Cardiac muscle cell (in vitro differentiated cells and primary cell): ENCODE measurements around the gene ARL5A. TPM values are rescaled to one million over a fixed set of nuclear protein-coding genes. Genes with fewer than 3 reads are reported as not detected.

Source experiments
- DNase-seq, 2 donors: peaks; one replicate each; pipeline versions ENCODE4 v3.0.0 to v3.0.0-alpha.2; 2010 to 2017; ENCODE audit warnings: low read depth in 1 of 2, low spot score in 1 of 2
- H3K27ac ChIP-seq: fragments of 200-600 bp; sonication (generic); 2 replicates; pipeline ENCODE4 v1.5.1; 2016
- H3K27me3 ChIP-seq: fragments of 200-600 bp; sonication (generic); 2 replicates; pipeline ENCODE4 v1.6.0; 2016; ENCODE audit warnings: control low read depth
- H3K36me3 ChIP-seq: fragments of 200-600 bp; sonication (generic); 2 replicates; pipeline ENCODE4 v1.5.1; 2016; ENCODE audit warnings: control low read depth
- H3K4me1 ChIP-seq: fragments of 200-600 bp; sonication (generic); 2 replicates; pipeline ENCODE4 v1.8.1; 2017; ENCODE audit warnings: low read depth, mild to moderate bottlenecking, mixed run types
- H3K4me3 ChIP-seq: fragments of 200-600 bp; sonication (generic); 2 replicates; pipeline ENCODE4 v1.5.1; 2016; ENCODE audit warnings: mild to moderate bottlenecking
- H3K9me3 ChIP-seq: fragments of 200-600 bp; sonication (generic); 2 replicates; pipeline ENCODE4 v1.5.1; 2017; ENCODE audit warnings: low read depth, mild to moderate bottlenecking, control low read depth
- polyA plus RNA-seq: library from polyadenylated mRNA; unstranded; fragments of >200 nt; fragmentation: Nextera tagmentation; extraction: Ambion mirVana; gene quantifications from 2 replicates; pipeline ENCODE4 v1.2.1, GENCODE V29; 2016
- total RNA-seq: library from RNA; depleted of rRNA; stranded (reverse); fragments of >200 nt; gene quantifications from 2 replicates; pipeline ENCODE4 v1.2.3, GENCODE V29; 2016
- TF ChIP-seq, protein P1 (sequence below): IDR thresholded peaks from 2 replicates; pipeline ENCODE4 v1.5.1; 2012; ENCODE audit warnings: low read depth, mild to moderate bottlenecking, low read length

ARL5A gene
- total and polyA plus RNA-seq, 2 experiments from 2014 or later: 26.7 to 48.0 TPM

DNA sequence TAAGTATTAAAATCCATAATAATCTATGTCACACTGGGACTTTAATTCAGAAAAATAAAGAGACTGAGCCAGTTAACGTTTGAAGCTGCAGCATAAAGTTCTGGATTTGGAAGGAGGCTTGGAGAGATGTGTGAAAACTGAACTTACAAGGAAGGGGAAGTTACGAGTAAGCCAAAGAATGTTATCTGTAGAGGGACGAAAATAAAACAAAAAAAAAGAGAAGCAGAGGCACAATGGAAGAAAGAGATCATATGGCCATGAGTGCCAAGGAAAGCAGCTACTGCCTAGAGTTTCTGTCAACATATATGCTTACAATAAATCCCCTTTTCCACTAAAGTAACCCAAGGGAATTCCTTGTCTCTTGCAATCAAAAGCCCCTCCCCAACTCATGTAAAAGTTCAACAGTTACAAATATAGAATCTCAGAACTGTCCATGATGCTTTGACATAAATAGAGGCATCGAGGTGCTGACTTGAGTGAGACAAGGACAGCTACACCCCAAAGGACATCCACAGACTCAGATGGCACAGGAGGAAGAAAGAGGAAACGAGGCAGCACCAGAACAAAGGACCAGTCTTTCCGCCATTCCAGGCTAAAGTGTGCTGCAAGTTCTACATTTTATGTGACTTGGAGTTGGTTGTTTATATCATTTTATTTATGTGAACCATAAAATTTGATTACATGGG is 16.1 kb upstream of the ARL5A start:
- Histone ChIP-seq H3K9me3 (no peaks in the 10 kb centered on the region), H3K36me3 (no peaks in the 10 kb centered on the region), H3K4me3 (no peak overlapping the region), H3K27me3 (no peaks in the 10 kb centered on the region), H3K27ac (no peak overlapping the region), H3K4me1 (peaks cover 8% of the 10 kb centered on the region)
- peak in 1 of 2 donors; percentile 34 for DNase-seq
- TF ChIP-seq, protein P1, sequence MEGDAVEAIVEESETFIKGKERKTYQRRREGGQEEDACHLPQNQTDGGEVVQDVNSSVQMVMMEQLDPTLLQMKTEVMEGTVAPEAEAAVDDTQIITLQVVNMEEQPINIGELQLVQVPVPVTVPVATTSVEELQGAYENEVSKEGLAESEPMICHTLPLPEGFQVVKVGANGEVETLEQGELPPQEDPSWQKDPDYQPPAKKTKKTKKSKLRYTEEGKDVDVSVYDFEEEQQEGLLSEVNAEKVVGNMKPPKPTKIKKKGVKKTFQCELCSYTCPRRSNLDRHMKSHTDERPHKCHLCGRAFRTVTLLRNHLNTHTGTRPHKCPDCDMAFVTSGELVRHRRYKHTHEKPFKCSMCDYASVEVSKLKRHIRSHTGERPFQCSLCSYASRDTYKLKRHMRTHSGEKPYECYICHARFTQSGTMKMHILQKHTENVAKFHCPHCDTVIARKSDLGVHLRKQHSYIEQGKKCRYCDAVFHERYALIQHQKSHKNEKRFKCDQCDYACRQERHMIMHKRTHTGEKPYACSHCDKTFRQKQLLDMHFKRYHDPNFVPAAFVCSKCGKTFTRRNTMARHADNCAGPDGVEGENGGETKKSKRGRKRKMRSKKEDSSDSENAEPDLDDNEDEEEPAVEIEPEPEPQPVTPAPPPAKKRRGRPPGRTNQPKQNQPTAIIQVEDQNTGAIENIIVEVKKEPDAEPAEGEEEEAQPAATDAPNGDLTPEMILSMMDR: no peak

DNA sequence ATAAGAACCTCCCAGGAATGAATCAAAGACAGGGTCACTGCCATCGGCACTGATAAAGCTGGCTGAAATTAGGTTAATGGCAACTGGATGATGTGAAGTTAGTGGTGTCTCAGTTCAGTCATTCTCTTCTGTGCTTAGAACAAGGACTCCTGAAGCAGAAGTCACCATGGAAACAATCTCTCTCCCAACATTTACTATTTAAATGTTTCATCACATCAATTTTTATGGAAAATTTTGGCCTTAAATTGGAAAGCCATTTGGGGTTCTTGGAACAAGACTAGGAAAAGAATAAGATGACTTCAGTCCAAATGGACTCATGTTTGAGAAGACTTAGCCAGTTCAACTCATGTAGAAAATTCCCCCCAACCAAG is 15.5 kb upstream of the ARL5A start:
- Histone ChIP-seq H3K9me3 (no peaks in the 10 kb centered on the region), H3K4me3 (no peak overlapping the region), H3K4me1 (peaks cover 8% of the 10 kb centered on the region), H3K36me3 (no peaks in the 10 kb centered on the region), H3K27ac (no peak overlapping the region), H3K27me3 (no peaks in the 10 kb centered on the region)
- DNase-seq: no peak
- TF ChIP-seq, protein P1: no peak

DNA sequence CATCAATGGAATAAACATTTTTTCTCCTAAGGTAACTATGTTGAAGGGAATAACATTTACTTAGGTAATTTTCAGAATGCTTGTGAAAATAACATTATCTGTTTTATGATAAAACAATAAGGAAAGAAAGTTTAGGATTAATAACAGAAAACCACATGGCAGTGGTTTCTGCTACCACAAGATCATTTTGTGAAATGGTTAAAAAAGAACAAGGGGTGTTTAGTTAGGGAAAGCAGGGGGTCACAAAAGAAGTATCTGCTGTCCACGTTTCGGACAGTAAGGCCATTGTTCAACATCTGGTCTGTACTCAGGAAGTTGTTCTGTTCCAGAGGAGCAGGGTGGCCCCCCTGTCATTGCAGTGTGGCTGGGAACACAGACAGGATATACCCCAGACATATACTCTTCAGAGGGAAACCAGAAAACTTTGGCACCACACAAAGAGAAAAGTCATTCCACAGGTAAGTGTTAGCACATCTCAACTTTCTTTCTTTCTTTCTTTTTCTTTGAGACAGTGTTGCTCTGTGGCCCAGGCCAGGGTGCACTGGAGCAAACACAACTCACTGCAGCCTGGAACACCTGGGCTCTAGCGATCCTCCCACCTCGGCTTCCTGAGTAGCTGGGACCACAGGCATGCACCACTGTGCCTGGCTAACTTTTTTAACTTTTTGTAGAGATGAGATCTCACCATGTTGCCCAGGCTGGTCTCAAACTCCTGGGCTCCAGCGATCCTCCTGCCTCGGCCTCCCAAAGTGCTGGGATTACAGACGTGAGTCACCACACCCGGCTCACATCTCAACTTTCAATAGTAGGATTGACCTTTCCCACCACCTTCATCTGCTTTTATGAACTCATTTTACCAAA is 14.8 kb upstream of the ARL5A start:
- Histone ChIP-seq H3K27ac (no peak overlapping the region), H3K27me3 (no peaks in the 10 kb centered on the region), H3K36me3 (no peaks in the 10 kb centered on the region), H3K9me3 (no peaks in the 10 kb centered on the region), H3K4me1 (peaks cover 8% of the 10 kb centered on the region), H3K4me3 (no peak overlapping the region)
- no peak for DNase-seq
- TF ChIP-seq, protein P1: no peak

DNA sequence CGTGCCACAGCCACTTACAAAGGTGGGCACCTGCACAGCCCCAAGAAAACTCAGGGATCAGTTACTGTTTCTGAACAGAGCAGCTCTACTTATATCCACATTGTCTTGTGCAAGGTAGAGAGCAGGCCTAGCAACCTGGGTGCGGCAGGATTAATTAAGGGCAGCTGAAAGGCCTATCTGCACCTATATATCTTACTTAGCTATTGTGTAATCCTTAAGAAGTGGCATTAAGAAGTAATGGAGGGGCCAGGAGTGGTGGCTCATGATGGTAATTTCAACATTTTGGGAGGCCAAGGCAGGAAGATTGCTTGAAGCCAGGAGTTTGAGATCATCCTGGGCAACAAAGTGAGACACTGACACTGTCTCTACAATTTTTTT is 12.8 kb upstream of the ARL5A start:
- H3K36me3 ChIP-seq: no peaks in the 10 kb centered on the region
- no peak overlapping the region for H3K4me3 ChIP-seq
- H3K27ac ChIP-seq: no peak overlapping the region
- H3K9me3 ChIP-seq: no peaks in the 10 kb centered on the region
- H3K4me1 ChIP-seq: peaks cover 8% of the 10 kb centered on the region
- TF ChIP-seq, protein P1: no peak
- DNase-seq: no peak
- H3K27me3 ChIP-seq: peaks cover 3% of the 10 kb centered on the region

DNA sequence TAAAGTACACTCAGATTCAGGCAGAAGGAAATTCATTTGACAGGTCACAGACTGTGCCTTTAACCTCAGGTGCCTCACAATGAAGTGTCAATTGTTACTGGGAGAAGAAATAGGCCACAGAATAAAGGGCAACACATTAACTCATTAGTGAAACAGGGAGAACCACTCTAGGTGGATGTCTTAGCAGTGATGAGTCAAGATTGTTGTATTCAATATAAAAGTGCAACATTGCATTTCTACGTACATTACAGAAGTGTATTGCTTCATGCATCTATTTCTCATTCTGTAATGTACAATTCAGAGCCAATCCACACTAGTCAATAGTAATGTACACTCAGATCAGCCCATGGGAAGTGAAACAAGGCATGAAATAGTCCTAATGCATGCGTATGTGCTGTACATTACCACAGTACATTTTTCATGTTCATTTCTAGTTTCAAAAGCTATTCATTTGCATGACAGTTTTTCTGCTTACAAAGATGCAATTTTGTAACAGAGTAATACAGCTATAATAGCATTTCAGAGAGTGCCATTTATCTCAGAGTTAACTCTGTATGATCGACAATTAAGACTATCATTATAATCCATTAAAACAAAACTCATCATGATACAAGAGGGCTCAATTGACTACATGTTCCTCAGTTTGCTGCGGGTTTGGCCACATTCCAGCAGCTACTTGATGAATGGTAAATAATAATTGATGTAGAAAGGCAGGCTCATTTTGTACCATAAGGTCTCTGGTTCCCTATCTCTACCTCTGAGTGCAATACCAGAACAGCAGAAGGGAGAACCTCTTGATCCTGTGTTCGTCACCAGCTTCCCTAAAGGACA is 12.2 kb upstream of the ARL5A start:
- TF ChIP-seq, protein P1: no peak
- Histone ChIP-seq H3K9me3 (no peaks in the 10 kb centered on the region), H3K4me3 (no peak overlapping the region), H3K27me3 (peaks cover 3% of the 10 kb centered on the region), H3K4me1 (peaks cover 8% of the 10 kb centered on the region), H3K36me3 (no peaks in the 10 kb centered on the region), H3K27ac (no peak overlapping the region)
- DNase-seq: no peak
